ELF-1 (cell line): ENCODE measurements around the gene ATOH7.
"Not testable (repeated sequence)": the region's sequence is repeated elsewhere in the genome, so short reads cannot be mapped to it uniquely, and the experiment has no call there.

ENCODE experiments used
- DNase-seq: peaks from one replicate; pipeline ENCODE4 v3.0.0-alpha.2; 2016; ENCODE audit warnings: low read depth, low spot score

Gene ATOH7

DNA sequence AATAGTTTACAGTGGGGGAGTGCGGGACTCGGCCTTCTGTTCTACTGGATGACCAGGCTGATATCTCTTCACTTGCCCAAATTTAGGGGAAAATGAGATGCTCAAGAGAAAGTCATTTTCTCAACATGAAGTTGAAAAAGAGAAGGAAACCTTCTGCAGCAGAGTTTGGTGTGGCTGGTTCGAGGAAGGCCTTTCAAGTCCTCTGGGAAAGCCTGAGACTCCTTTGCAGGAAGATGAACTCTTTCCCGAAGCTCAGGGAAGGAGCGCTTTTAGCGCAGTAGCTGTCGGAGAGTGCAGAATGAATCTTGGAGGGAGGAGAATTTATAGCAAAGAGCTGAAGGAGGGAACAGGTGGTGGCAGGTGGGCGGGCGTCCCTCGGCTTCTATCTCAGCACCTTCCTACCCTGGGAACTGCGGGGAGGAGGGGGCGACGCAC lies at the start of gene ATOH7:
ATOH7 (minus strand) TSS at position 297 of the 435 bp plus-strand sequence. CDS start 436 bp downstream, outside the sequence.
- DNase-seq, result peak; percentile 58

DNA sequence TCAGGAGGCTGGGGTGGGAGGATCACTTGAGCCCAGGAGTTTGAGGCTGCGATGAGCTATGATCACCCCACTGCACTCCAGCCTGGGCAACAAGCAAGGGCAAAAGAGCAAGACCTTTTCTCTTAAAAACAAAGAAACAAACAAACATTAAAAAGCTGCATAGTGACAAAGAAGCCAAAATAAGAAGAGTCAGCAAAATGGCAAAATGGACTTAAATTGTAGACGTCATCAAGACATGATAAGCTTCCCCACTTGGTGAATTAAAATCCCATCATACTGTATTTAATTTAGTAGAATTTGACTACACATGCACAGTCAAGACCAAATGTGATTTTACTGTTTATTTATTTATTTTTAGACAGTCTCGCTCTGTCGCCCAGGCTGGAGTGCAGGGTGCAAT lies 48.8 kb upstream of the ATOH7 start:
- no peak for DNase-seq

- not testable (repeated sequence) for DNase-seq
Measured at GRCh38 chr10:68278906-68279753, 47.2 kb upstream of the ATOH7 start.

GRCh38 chr10:68277814-68278213 lies 45.9 kb upstream of the ATOH7 start:
- DNase-seq, result not testable (repeated sequence)

DNA sequence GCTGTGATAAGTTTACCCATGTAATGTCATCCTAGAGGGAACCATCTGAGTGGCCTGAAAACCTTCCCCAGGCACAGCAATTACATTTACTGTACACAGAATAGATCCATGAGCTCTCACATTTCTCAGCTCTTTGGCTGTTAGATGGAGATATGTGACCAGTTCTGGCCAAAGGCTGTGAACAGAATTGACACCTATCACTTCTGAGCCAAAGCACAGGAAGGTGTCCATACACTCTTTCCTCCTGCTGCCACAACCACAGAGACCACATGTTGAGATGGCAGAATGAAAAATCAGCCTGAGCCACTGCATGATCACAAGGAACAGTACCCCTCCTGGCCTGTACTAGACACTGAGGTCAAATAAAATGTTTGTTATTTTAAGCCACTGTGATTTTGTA lies 44.3 kb upstream of the ATOH7 start:
- DNase-seq, result no peak

DNA sequence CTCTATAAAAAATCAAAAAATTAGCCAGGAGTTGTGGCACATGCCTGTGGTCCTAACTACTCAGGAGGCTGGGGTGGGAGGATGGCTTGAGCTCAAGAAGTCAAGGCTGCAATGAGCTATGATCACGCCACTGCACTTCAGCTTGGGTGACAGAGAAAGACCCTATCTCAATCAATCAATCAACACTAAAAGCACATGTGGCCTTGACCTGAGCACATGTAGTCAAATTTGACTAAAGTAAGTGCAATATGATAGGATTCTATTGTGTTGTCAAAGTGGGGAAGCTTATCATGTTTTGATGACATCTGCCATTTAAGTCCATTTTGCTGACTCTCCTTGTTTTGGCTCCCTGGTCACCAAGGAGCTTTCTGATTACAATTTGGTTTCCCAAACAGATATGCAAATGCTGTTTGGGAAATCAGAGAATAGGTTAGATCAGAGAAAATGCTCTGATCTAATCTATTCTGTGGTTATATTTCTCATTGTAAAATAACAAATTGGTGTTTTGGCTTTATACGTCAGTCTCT lies 43.8 kb upstream of the ATOH7 start:
- DNase-seq, result no peak

- no peak for DNase-seq
Measured at GRCh38 chr10:68272833-68273232, 40.9 kb upstream of the ATOH7 start.

- DNase-seq, result peak; percentile 23
Measured at GRCh38 chr10:68271196-68271882, 39.4 kb upstream of the ATOH7 start.

GRCh38 chr10:68269562-68270290 lies 37.8 kb upstream of the ATOH7 start:
- no peak for DNase-seq

DNA sequence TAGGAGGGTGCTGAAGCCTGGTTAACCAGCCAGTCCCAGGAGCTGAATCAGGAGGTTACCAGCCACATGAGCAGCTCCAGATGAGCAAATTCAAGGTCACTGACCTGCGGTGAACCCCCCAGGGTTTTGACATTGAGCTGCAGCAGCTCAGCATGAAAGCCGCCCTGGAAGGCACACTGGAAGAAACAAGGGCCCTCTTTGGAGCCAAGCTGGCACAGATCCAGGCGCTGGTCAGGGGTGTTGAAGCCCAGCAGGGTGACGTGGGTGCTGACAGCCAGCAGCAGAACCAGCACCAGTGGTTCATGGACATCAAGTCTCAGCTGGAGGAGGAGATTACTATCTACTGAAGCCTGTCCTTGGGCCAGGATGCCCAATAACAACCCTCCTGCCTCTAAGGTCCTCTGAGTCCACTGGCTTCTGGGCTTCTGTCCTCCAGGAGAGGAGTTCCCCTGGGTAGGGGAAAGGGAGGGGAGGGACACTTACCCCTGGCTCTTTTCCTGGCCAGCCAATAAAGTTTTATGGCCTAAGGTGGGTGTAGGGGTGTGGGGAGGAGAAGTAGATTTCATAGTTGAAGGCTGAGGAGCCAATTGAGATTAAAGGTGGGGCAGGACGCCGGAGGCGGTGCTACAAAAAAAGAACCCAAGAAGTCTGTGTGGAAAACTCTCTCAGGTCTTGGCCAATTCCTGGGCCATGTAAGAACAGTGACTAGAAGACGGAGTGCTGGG lies 29.4 kb upstream of the ATOH7 start:
- DNase-seq, result no peak

GRCh38 chr10:68253346-68253745 lies 21.4 kb upstream of the ATOH7 start:
- no peak for DNase-seq

- DNase-seq, result no peak
Measured at GRCh38 chr10:68251625-68252495, 19.9 kb upstream of the ATOH7 start.

DNA sequence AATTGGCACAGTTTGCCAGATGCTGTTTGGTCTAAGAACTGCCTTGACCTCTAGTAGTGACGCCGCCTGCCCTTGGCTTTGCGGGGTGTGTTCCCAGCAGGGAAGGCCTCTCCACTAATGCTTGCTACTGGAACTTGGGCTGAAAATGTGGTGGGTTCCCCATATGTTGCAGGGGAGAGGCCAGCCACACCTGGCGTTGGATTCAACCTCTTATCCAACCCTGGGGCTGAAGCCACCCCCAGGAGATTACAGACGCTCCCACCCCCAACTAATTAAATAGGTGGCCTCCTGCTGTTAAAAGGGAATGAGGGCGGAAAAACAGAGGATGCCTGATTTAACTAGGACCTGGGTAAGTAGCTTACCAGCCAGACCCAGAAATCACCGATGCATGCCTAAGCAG lies 19.2 kb upstream of the ATOH7 start:
- peak; percentile 54 for DNase-seq

GRCh38 chr10:68249297-68249696 lies 17.4 kb upstream of the ATOH7 start:
- no peak for DNase-seq

- DNase-seq, result no peak
Measured at GRCh38 chr10:68247931-68248330, 16.0 kb upstream of the ATOH7 start.

DNA sequence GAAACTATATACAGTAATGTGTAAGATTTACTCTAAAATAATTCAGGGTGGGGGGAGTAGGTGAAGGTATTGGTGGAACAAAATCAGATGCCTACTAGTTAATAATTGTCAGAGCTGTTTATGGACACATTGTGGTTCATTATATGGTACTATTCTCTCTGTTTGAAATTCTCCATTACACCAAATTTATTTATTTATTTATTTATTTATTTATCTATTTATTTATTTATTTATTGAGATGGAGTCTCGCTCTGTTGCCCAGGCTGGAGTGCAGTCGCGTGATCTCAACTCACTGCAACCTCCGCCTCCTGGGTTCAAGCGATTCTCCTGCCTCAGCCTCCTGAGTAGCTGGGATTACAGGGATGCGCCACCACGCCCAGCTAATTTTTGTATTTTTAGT lies 14.5 kb upstream of the ATOH7 start:
- not testable (repeated sequence) for DNase-seq

GRCh38 chr10:68242051-68242450 lies 10.1 kb upstream of the ATOH7 start:
- DNase-seq, result no peak

- DNase-seq, result no peak
Measured at GRCh38 chr10:68239596-68240150, 7.8 kb upstream of the ATOH7 start.

- no peak for DNase-seq
Measured at GRCh38 chr10:68239069-68239468, 7.2 kb upstream of the ATOH7 start.

DNA sequence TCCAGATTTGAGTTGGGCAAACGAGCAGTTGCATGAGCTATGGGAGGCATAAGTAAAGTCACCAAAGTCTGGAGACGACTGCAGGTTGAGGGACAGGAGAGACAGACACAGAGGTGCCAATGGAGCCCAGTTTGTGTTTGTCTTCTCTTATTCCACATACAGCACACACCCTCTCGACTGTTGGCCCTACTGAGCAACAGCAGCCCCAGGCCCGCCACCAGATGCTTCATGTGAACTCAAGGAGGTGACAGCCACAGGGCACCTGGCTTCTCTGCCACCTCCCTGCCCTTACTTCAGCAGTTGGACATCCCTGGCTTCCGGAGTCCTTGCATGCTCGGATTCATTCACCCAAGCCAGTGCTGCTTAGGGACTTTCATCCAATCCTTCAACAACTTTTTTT lies 6.5 kb upstream of the ATOH7 start:
- no peak for DNase-seq
